ENCODE measurements around the gene IKZF4. TPM values are rescaled to one million over a fixed set of nuclear protein-coding genes. Genes with fewer than 3 reads are reported as not detected.
"Not testable (repeated sequence)": the region's sequence is repeated elsewhere in the genome, so short reads cannot be mapped to it uniquely, and the experiment has no call there.

The IKZF4 gene
- total RNA-seq: 13.7 TPM

- peak; percentile 89 for ATAC-seq
- intact Hi-C loops (cut with DNase I): no loop called here
- DNase-seq (ENCODE audit: low spot score): peak; percentile 79
Observed at GRCh38 chr12:56020423-56021184, at the start of gene IKZF4. TSS of gene IKZF4 (plus strand) at chr12:56021043. CDS start at chr12:56021494, 451 bp downstream.

- DNase-seq (ENCODE audit: low spot score): no peak
- intact Hi-C loops (cut with DNase I): no loop called here
Observed at GRCh38 chr12:55972042-55972441, 48.8 kb upstream of the IKZF4 start.

GRCh38 chr12:55972456-55972855 lies 48.4 kb upstream of the IKZF4 start:
- ATAC-seq: no peak
- intact Hi-C loops (cut with DNase I): no loop called here

More at GRCh38 chr12:55972042-55972441, 48.8 kb upstream of the IKZF4 start:
- no peak for ATAC-seq

GRCh38 chr12:55972911-55973598 lies 47.8 kb upstream of the IKZF4 start:
- intact Hi-C loops (cut with DNase I): no loop called here
- no peak for ATAC-seq
- DNase-seq (ENCODE audit: low spot score): no peak

More at GRCh38 chr12:55972456-55972855, 48.4 kb upstream of the IKZF4 start:
- no peak for DNase-seq (ENCODE audit: low spot score)

GRCh38 chr12:55973599-55974307 lies 47.1 kb upstream of the IKZF4 start, which contains the start of gene RAB5B:
TSS of gene RAB5B (plus strand) at chr12:55974078. CDS start at chr12:55986961, 12,883 bp downstream.
- ATAC-seq (peak; percentile 96), DNase-seq (ENCODE audit: low spot score) (peak; percentile 99)
- intact Hi-C loops (cut with DNase I): no loop called here

- ATAC-seq (peak; percentile 33), DNase-seq (ENCODE audit: low spot score) (no peak)
- intact Hi-C loops (cut with DNase I): no loop called here
Observed at GRCh38 chr12:55974308-55974730, 46.5 kb upstream of the IKZF4 start.

GRCh38 chr12:55978393-55978792 lies 42.5 kb upstream of the IKZF4 start:
- ATAC-seq (no peak), DNase-seq (ENCODE audit: low spot score) (no peak)
- intact Hi-C loops (cut with DNase I): no loop called here

GRCh38 chr12:55979069-55979468 lies 41.8 kb upstream of the IKZF4 start:
- intact Hi-C loops (cut with DNase I): no loop called here
- DNase-seq (ENCODE audit: low spot score): no peak
- ATAC-seq: no peak

GRCh38 chr12:55981882-55982281 lies 39.0 kb upstream of the IKZF4 start:
- not testable (repeated sequence) for ATAC-seq

GRCh38 chr12:55982319-55982936 lies 38.4 kb upstream of the IKZF4 start:
- ATAC-seq: no peak
- intact Hi-C loops (cut with DNase I): no loop called here
- DNase-seq (ENCODE audit: low spot score): no peak

More at GRCh38 chr12:55981882-55982281, 39.0 kb upstream of the IKZF4 start:
- DNase-seq (ENCODE audit: low spot score); intact Hi-C loops (cut with DNase I): not testable (repeated sequence)

- intact Hi-C loops (cut with DNase I): no loop called here
- no peak for ATAC-seq
- DNase-seq (ENCODE audit: low spot score): no peak
Observed at GRCh38 chr12:55983232-55983842, 37.5 kb upstream of the IKZF4 start.

- intact Hi-C loops (cut with DNase I): no loop called here
- DNase-seq (ENCODE audit: low spot score) (no peak), ATAC-seq (no peak)
Observed at GRCh38 chr12:55984861-55985260, 36.0 kb upstream of the IKZF4 start.

- intact Hi-C loops (cut with DNase I): no loop called here
- ATAC-seq (no peak), DNase-seq (ENCODE audit: low spot score) (no peak)
Observed at GRCh38 chr12:55985341-55985740, 35.5 kb upstream of the IKZF4 start.

GRCh38 chr12:55985976-55986375 lies 34.9 kb upstream of the IKZF4 start:
- ATAC-seq; intact Hi-C loops (cut with DNase I); DNase-seq (ENCODE audit: low spot score): not testable (repeated sequence)

GRCh38 chr12:55991110-55991509 lies 29.7 kb upstream of the IKZF4 start:
- no peak for DNase-seq (ENCODE audit: low spot score)
- ATAC-seq: no peak
- intact Hi-C loops (cut with DNase I): loop anchor here (5.0 kb wide), 1 partner anchor 41 kb away; no protein-coding TSS in a partner anchor

- intact Hi-C loops (cut with DNase I): loop anchor here (5.0 kb wide), 1 partner anchor 39 kb away; no protein-coding TSS in a partner anchor
- ATAC-seq: no peak
- DNase-seq (ENCODE audit: low spot score): no peak
Observed at GRCh38 chr12:55993230-55993853, 27.5 kb upstream of the IKZF4 start.

- intact Hi-C loops (cut with DNase I): no loop called here
- DNase-seq (ENCODE audit: low spot score) (no peak), ATAC-seq (no peak)
Observed at GRCh38 chr12:55995366-55995765, 25.5 kb upstream of the IKZF4 start.

GRCh38 chr12:55996201-55996714 lies 24.6 kb upstream of the IKZF4 start:
- intact Hi-C loops (cut with DNase I): no loop called here
- peak; percentile 64 for ATAC-seq
- no peak for DNase-seq (ENCODE audit: low spot score)
